GM21528 (cell line): ENCODE data around the gene LAMB3.

Experiments
- ATAC-seq: cut with Tn5 transposase; IDR thresholded peaks from one replicate; pipeline ENCODE4 v1.9.1; 2021; ENCODE audit warnings: mild to moderate bottlenecking, moderate library complexity; ENCODE audit not compliant: unreplicated experiment, low FRiP score

LAMB3 gene

DNA sequence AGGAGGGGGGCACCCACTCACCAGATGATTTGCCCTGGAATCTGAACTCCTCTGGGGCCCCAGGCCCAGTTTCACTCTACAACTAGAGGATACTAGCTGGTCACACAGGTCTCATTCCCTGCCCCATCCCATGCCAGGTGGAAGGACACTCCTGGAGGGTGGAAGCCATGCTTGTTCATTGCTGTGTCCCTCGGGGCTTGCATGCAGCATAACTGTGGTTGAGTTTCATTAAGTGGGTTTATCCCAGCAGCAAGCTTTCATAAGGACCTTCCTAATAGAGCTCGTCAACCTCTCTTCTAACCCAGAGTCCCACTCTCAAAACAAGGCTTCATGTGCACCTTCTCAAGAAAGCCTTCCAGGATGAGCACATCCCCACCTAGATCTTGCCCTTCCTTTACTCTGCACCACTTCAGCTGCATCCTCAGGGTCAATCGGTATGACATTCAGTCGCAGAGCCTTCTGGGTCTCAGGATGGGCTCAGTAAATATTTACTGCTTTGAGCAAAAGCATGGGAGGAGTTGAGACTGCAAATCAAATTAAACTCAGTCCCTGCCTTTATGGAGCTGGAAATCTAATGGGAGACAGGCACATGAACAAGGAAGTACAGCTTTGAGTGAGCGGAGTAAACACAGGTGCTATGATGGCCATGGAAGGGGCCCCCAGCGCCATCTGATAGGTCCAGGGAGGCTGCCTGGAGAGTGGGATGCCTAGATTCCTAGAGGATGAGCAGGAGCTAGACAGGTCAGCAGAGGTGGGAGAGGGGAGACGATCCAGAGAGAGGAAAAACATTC is 32.3 kb downstream of the LAMB3 start:
- ATAC-seq = no peak

DNA sequence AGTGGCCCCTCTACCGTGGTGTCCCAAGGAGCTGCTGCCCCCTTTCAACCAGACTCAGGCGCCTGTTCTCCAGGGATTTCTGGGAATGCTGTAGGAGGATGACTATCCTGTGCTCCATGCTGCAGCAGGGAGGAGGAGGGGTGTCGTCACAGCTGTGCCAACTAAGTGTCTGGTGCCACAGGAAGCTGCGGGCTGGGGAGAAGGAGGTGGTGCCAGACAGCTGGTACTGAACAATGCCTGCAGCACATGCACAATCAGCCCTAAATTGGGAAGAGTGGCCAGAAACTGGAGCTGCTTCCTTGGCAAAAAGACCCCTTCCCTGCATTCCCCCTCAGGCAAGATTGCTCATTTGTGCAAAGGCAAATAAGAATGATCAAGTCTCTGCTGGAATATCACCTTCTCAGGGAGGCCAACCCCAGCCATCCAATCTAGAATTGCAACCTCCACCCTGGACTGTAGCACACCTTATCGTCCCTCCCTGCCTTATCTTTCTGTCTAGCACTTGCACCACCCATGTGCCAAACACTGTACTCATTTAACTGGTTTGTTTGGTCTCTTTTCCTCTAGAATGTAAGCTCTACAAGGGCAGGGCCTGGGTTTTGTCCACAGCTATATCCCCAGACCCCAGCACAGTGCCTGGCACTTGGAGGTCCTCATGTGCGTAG is 33.3 kb downstream of the LAMB3 start:
- ATAC-seq = no peak

DNA sequence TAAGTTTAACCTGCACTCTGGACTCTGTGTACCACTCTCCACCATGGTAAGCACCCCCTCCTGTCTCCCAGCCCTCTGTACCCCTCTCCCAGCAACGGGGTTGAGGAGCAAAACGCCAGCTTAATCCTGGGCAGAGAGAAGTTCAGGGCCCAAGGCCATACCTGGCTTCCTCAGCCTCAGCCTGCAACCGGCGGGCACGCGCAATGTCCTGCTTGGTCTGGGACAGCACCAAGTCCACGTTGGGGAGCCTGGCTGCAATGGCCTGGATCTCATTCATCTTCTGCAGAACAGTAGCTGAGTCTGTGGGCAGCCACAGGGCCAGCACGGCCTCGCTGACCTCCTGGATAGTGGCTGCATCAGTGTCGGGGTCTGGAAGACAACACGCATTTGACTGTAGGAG is 33.9 kb downstream of the LAMB3 start:
- no peak for ATAC-seq

DNA sequence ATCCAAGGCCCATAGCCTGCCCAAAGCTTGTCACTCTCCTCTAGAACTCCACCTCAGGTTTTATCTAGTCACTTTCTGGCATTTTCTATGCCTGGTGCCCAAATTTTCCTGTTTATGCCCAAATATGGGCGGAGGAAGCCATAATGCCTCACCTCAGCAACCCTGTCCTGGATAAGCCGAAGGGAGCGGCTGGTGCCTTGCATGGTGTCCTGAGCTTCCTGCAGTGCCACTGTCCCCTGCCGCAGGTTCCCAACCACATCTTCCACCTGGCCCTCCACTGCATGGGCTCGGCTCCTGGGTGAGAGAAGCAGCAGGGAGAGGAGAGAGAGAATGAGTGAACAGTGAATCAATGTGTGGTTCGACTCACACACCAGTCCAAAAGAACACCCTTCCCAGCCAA is 34.5 kb downstream of the LAMB3 start:
- no peak for ATAC-seq

DNA sequence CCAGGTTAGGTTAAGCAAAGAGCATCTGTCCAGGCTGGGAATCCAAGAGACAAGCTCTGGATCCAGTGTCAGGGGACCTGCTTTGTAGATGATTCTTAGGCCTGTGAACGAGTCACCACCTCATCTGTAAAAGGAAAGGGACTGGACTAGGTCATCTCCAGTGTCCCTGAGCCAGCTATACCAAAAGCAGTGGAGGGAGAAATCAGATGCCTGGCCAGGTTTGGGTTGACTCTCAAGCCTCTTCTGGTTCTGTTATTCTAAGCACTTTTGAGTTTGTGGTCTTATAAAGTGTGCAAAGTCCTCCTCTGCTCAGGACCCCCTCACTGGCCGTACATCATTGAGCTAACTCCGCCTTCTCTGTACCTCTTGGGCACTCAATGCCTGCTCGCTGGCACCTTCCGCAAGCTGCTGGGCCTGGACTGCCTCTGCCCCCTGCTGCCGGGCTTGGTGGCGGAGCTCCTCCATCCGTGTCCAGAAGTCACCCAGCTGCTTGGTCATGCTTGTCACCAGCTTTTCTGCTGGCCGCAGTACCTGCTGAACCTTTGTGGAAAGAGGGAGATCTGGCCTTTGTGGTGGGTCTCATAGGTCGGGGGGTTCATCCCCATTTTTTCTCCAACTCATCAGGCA is 35.1 kb downstream of the LAMB3 start:
- ATAC-seq = no peak

DNA sequence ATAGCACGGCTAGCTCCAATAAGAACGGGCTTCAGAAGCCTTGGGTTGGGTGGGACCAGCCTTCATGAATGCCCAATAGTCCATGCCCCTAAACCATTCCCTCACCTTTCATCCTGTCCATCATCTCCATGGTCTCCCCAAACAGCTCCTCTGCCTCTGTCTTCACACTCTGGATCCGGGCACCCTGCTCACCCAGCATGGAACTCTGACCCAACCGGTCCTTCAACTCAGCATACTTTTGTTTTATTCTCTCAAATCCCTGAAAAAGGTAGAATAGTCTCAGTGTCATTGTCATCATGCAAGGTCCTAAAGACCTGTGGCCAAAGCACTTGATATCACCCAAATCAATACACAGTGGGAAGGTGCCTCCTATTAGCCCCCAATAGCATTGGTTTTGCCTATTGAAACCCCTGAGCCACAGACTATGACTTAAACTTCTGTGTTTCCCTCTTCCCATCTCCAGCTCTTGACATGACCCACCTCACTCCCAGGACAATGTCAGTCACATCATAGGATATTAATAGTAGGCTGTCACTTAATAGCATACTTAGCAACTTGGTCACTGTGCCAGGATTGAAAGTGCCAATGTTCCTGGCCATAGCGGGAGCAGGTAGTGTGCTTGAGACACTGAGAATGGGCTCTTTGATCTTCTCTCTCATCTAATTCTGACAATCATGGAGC is 35.7 kb downstream of the LAMB3 start:
- ATAC-seq = no peak

DNA sequence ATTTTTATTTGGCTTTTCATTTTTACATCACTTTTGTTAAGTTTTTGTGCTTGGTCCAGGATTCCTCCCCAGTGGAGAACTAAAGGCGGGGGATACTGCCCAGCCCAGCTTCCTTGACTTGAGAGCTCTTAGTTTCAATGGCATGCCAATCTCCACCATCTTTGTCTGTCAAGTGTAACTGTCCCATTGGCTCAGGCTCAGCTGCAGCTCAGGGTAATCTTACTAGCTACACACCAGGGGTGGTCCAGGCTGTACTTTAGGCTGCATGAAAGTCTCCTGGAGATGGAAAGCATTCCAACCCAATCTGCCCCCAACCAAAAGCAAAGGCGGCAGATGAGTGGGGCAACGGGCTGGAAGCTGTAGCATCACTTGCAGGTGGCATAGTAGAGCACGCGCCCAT is 37.3 kb downstream of the LAMB3 start:
- no peak for ATAC-seq

DNA sequence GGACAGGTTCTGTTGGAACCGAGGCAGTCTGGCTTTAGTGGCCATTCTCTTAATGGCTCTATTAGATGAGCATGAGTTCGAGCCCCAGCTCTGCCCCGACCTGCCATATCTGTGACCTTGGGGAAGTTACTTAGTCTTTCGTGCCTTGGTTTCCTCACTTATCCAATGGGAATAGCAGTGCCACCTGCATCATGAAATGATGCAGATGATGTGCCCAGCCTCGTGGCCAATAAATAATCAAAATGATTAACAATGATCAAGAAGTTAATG is 38.1 kb downstream of the LAMB3 start:
- no peak for ATAC-seq

DNA sequence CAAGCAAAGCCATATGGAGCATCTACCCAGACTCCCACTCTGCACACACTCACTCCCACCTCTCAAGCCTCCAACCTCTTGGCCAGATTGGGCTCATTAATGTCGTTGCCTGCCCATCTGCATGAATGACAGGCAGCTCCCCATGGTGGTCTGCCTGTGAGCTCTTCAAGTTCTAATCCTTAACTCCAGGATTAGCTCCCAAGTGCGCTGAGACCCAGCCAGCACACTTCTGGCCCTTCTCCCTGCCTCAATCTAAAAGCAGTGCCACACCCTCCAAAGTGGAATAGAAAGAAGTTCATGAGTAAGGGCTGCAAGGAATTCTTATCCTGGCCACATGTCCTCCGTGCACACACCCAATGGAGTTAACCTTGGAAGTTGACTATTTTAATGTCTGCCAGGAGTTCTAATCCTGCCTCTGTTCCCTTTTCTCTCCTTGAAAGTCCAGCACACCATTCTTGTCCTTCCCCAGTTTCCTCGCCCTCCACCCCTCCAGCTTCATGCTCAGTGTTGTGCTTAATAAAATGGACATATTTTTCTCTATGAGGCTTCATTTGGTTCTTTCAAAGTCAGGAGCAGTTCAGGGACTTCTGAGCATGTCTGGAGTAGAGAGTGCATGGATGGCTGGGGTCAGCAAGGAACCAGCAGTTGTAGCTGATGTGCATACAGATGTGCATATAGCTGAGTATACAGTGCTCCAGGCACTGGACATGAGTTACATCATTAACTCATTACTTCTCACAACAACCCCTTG is 38.6 kb downstream of the LAMB3 start:
- ATAC-seq = no peak

DNA sequence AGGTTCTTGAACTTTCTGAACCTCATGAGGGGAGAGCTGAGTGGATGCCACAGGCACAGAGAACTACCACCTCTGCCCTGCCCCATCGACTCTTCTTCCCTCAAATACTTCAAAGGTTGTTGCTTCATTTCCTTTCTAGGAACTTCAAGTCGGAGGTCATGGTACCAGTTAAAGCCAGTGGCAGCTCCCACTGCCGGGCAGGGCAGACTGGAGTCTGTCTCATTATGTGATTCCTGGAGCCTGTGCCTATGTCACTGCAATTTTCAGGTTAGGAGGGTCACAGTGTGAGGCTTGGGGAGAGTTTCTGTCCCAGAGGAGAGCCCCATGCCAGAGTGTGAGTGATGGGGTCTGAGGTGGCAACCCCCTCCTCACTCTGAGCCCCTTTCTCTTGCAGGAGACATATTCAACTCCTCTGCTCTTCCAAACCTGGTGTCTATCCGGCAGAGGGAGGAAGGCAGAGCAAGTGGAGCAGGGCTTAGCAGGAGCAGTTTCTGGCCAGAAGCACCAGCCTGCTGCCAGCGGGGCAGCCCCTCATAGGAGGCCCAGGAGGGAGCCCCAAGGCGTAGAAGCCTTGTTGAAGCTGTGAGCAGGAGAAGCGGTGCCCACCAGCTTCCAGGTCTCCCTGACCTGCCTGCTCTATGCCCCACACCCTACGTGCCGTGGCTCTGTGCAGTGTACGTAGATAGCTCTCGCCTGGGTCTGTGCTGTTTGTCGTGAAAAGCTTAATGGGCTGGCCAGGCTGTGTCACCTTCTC is 39.4 kb downstream of the LAMB3 start:
- no peak for ATAC-seq

DNA sequence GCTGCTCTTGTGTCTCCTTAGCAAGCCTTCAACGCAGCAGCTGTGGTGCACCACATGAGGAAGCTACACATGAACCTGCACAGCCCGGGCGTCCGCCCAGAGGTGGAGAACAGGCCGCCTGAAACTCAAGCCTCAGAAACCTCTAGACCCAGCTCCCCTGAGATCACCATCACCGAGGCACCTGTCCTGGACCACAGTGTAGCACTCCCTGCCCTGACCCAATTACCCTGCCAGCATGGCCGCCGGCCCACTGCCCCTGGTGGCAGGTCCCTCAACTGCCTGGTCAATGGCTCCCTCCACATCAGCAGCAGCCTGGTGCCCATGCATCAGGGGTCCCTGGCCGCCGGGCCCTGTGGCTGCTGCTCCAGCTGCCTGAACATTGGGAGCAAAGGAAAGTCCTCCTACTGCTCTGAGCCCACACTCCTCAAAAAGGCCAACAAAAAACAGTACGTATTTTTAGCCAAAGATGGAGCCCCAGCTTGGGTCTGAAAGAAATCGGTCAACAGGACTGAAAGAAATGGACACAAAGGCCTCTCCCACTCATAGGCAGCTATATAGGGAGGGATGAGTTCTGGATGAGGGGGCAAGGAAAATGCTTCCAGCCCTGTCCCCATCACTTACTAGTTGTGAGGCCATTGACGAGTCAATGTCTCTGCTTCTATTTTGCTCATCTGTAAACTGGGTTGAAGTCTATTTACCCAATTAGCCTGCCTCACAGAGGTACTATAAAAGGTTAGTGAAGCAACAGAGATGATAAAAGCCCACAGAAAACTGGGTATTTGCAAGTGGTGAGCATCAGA is 40.3 kb downstream of the LAMB3 start:
- no peak for ATAC-seq

DNA sequence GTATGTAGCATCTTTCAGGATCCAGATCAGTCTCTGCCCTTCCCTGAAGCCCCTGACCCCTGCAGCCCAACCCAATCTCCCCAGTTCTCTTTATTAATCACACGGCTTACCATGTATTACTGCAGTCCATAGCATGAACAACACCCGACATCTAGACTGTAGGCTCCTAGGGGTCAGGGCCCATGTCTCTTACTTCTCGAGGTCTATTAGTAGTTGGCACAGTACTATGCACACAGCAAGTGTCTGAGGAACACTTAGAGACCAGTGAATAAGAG is 41.7 kb downstream of the LAMB3 start:
- no peak for ATAC-seq

DNA sequence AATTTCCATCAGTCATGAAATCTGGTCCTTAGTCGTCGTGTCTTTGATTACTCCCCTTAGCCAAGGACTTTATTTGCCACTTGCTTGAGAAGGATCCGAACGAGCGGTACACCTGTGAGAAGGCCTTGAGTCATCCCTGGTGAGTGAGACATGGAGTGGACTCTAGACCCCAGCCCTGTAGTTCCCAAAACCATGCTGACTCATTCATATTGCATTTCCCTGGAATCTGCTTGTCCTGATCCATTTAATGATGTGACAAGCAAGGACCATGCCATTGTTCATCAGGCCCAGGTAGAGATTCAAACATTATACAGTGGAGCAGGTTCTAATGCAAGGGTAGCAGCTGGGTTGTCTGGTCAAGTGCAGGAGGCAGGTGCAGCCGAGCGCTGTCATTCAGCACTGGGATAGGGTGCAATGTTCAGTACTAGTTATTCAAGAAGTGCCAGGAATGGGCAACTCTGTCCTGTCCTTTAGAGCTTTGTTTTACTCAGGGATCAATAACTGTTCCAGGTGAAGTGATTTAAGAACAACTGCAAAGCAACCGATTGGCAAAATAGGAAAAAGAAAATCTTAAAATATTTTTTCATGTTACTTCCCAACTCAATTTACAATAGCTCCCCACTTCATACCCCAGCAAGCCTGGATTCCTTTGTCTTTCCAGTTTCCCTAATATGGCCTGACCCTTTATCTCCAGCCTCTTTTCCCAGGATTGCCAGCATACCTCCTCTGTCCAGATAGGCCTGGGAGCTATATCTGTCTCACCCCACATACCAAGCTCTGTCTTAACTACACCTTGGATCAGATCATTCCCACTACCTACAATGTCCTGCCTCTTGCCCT is 42.2 kb downstream of the LAMB3 start:
- ATAC-seq = no peak

DNA sequence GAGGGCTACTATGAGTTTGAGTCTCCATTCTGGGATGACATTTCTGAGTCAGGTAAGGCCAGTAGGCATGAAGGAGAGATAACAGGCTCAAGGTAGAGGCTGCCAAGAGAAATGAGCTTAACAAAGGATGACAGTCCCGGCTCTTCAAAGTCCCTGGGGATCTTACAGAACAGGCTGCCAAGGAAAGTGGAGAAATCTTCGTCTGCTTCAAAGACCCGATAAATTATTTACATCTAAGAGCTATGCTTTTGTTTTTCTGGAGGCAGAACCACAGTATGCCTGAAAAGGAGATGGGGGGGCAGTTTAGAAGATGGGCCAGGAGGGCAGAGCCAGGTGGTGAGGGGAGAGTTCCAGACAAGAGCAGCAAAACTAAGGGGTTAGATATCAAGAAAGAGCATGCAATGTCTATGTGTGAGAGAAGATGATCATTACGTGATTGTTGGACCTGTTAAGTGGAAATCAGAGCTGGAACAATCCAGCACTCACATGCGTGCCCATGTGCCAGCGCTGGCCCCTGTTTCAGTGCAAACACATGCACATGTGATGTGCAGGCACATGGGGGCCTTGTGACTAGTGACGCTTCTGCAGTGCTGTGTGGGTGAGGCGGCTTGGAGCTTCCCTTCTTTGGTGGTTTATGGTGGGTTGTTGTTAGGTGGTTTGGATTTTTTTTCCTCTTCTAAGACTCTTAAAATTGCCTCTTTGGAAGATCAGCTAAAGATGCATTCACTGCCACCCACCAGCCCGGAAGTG is 43.0 kb downstream of the LAMB3 start:
- no peak for ATAC-seq

DNA sequence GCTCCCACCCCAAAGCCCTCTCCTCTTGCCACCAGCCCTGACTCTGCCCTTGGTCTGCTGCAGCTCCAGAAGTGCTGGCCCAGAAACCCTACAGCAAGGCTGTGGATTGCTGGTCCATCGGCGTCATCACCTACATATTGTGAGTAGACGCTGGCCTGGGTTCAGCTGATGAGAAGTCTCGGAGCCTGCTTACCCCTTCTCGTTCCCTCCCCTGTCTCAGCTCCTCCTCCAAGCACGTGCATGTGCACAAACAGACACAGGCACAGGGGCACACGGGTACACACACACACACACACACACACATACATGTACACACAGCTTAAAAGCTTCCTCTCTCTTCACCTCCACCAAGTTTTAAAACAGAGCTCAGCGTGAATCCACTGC is 44.4 kb downstream of the LAMB3 start:
- ATAC-seq = peak; percentile 29

DNA sequence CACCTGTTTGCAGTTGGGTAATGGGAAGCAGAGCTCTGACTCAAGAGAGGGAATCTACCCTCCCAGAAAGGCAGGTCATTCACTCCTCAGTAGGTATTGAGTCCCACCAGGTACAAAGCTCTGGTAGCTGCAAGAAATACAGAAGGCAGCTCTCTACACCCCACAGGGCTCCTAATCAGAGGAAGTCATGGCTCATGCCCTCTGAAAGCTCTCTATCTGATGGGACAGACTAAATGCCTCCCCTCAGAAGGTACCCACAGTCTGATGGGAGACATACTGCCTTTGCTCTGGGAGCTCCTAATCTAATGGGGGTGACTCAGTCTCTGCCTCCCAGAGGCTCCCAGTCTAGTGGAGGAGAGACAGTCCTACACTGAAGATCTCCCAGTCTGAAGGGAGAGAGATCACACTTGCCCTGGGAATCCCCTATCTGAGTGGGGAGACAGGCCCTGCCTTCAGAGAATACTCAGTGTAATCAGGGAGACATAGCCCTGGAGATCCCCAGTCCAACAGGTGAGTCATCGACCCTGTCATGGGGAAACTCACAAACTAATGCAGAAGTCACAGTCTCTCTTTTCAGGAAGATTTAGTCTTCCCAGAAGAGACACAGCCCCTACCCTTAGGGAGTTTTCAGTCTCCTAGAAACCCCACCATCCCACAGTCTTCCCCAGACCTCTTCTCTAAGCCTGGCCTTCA is 45.0 kb downstream of the LAMB3 start:
- ATAC-seq = peak; percentile 57

DNA sequence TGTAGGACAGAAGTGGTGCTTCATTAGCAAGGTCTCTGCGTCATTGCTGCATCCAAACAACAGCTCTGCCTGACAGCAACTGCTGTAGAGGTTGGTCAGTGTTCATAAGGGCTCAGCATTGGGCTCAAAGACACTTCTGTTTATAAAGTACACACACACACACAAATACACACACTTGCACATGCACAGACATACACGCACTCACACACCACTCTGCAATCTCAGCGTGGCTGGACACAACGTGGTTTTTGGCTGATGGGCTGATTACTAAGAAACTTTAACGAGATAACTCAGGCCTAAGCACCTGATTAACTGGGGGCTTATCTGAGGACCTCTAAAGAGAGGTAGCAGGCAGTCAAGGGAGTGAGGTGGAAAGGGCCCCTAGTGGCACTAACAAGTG is 48.3 kb downstream of the LAMB3 start:
- ATAC-seq = no peak
